Neutrophil (primary cell): ENCODE results near the gene KMT2D.
A peak's percentile ranks its signal among the peaks of the same experiment; 100 is the strongest.

Experiments
- H3K27ac ChIP-seq: fragments of 200-600 bp; sonication (generic); 2 replicates; pipeline ENCODE4 v1.5.1; 2016; ENCODE audit warnings: mild to moderate bottlenecking, moderate library complexity
- H3K27me3 ChIP-seq: fragments of 200-600 bp; sonication (generic); 2 replicates; pipeline ENCODE4 v1.6.0; 2016; ENCODE audit warnings: mild to moderate bottlenecking
- H3K36me3 ChIP-seq: fragments of 200-600 bp; sonication (generic); 2 replicates; pipeline ENCODE4 v1.5.1; 2017
- H3K4me1 ChIP-seq, 2 experiments: fragments of 200-600 bp in 1 of 2; sonication (generic) in 1 of 2; 1 replicate in 1 of 2; 2 replicates in 1 of 2; pipeline versions ENCODE4 v1.5.1 to v1.6.1; 2013 to 2016; ENCODE audit warnings: low read depth in 1 of 2, low read length in 1 of 2, mild to moderate bottlenecking in 1 of 2, moderate library complexity in 1 of 2; ENCODE audit not compliant: control insufficient read depth in 1 of 2, insufficient read depth in 1 of 2
- H3K4me3 ChIP-seq, 2 experiments: fragments of 200-600 bp in 1 of 2; sonication (generic) in 1 of 2; 1 replicate in 1 of 2; 2 replicates in 1 of 2; pipeline ENCODE4 v1.5.1; 2013 to 2016; ENCODE audit warnings: low read depth in 1 of 2, low read length in 1 of 2, mild to moderate bottlenecking in 1 of 2, moderate library complexity in 1 of 2
- H3K9me3 ChIP-seq: fragments of 200-600 bp; sonication (generic); 2 replicates; pipeline ENCODE4 v1.5.1; 2016
- CTCF ChIP-seq: fragments of 200-600 bp; sonication (generic); IDR thresholded peaks from 2 replicates; pipeline ENCODE4 v1.5.1; 2016; ENCODE audit warnings: antibody characterized with exemption

Gene KMT2D

GRCh38 chr12:49049566-49050224 lies 10.9 kb downstream of the KMT2D start:
- Histone ChIP-seq H3K27ac (no peak overlapping the region), H3K4me3 (no peak overlapping the region)

GRCh38 chr12:49048953-49049352 lies 11.6 kb downstream of the KMT2D start:
- H3K36me3 ChIP-seq, result peaks cover 100% of the 10 kb centered on the region
- H3K27me3 ChIP-seq, result no peaks in the 10 kb centered on the region
- no peak overlapping the region for H3K27ac ChIP-seq
- no peaks in the 10 kb centered on the region for H3K9me3 ChIP-seq
- H3K4me1 ChIP-seq, result peaks cover 0 to under 1% of the 10 kb centered on the region in 2 experiments
- no peak overlapping the region for H3K4me3 ChIP-seq
- no peak for TF ChIP-seq CTCF

More at GRCh38 chr12:49049566-49050224, 10.9 kb downstream of the KMT2D start:
- Histone ChIP-seq H3K4me1 (peaks cover 0 to 1% of the 10 kb centered on the region in 2 experiments), H3K27me3 (no peaks in the 10 kb centered on the region), H3K36me3 (peaks cover 100% of the 10 kb centered on the region), H3K9me3 (no peaks in the 10 kb centered on the region)
- no peak for TF ChIP-seq CTCF

- no peak for TF ChIP-seq CTCF
- Histone ChIP-seq H3K4me3 (no peak overlapping the region), H3K4me1 (peaks cover 0 to 3% of the 10 kb centered on the region in 2 experiments), H3K27ac (no peak overlapping the region), H3K27me3 (no peaks in the 10 kb centered on the region), H3K9me3 (no peaks in the 10 kb centered on the region), H3K36me3 (peaks cover 100% of the 10 kb centered on the region)
Measured at GRCh38 chr12:49046129-49046895, 14.3 kb downstream of the KMT2D start.

DNA sequence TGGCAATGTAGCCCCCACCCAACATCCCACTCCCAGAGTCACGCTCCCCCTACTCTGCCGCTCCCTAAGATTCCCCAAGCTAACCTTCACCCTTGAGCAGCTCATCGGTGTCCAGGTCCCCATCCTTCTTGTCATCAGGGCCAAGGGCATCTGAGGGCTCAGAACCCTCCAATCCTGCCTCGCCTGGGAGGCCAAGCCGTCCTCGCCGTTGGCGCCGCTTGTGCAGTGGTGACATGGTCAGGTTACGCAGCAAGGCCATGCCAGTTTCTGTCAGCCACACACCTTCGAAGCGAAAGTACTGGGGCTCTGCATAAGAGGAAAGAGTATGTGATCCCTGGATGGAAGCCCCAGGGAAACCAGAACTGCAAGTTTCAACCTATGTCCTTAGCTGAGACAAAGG lies 15.9 kb downstream of the KMT2D start:
- no peaks in the 10 kb centered on the region for H3K27me3 ChIP-seq
- H3K9me3 ChIP-seq, result no peaks in the 10 kb centered on the region
- TF ChIP-seq CTCF, result no peak
- no peak overlapping the region for H3K4me3 ChIP-seq
- peaks cover 100% of the 10 kb centered on the region for H3K36me3 ChIP-seq
- H3K4me1 ChIP-seq, result peaks cover 0 to 3% of the 10 kb centered on the region in 2 experiments
- H3K27ac ChIP-seq, result no peak overlapping the region

GRCh38 chr12:49043856-49044258 lies 16.7 kb downstream of the KMT2D start:
- peaks cover 0 to 3% of the 10 kb centered on the region in 2 experiments for H3K4me1 ChIP-seq
- no peak overlapping the region for H3K27ac ChIP-seq
- H3K27me3 ChIP-seq, result no peaks in the 10 kb centered on the region
- no peak overlapping the region for H3K4me3 ChIP-seq
- no peaks in the 10 kb centered on the region for H3K9me3 ChIP-seq
- H3K36me3 ChIP-seq, result peaks cover 100% of the 10 kb centered on the region
- peak; percentile 71 for TF ChIP-seq CTCF
